DND-41 (cell line): Measurements from ENCODE around the gene RHOF.

Experiments
- EZH2 ChIP-seq: IDR thresholded peaks from 3 replicates; pipeline ENCODE4 v1.6.1; 2012; ENCODE audit warnings: borderline replicate concordance, low read depth, mild to moderate bottlenecking, moderate library complexity, low read length, inconsistent platforms; ENCODE audit not compliant: severe bottlenecking
- TF ChIP-seq, protein P1 (sequence below): IDR thresholded peaks from 2 replicates; pipeline ENCODE4 v1.5.1; 2012; ENCODE audit warnings: borderline replicate concordance, low read length, moderate library complexity, mild to moderate bottlenecking; ENCODE audit not compliant: poor library complexity, severe bottlenecking; ENCODE audit errors: extremely low read depth

DNA sequence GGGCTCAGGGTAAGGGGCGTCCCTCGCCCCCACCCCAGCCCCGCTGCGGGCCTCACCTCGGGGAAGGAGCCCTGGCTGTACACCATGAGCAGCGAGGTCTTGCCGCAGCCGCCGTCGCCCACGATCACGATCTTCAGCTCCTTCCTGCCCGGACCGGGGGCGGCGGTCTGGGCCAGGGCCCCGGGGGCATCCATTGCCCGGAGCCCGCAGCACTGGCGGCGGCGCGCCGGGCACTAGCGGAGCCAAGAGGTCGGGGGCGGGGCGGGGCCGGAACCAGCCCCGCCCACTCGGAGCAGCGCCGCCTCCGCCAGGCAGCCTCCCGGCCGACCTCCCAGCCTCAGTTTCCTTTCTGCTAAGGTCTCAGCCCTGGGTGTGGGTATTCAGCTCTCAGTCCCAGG lies at the start of gene RHOF:
- TF ChIP-seq, protein P1, sequence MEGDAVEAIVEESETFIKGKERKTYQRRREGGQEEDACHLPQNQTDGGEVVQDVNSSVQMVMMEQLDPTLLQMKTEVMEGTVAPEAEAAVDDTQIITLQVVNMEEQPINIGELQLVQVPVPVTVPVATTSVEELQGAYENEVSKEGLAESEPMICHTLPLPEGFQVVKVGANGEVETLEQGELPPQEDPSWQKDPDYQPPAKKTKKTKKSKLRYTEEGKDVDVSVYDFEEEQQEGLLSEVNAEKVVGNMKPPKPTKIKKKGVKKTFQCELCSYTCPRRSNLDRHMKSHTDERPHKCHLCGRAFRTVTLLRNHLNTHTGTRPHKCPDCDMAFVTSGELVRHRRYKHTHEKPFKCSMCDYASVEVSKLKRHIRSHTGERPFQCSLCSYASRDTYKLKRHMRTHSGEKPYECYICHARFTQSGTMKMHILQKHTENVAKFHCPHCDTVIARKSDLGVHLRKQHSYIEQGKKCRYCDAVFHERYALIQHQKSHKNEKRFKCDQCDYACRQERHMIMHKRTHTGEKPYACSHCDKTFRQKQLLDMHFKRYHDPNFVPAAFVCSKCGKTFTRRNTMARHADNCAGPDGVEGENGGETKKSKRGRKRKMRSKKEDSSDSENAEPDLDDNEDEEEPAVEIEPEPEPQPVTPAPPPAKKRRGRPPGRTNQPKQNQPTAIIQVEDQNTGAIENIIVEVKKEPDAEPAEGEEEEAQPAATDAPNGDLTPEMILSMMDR = no peak
- no peak for TF ChIP-seq EZH2
